HCT116 (cell line): ENCODE results near the gene ABTB2. TPM values are rescaled to one million over a fixed set of nuclear protein-coding genes. Genes with fewer than 3 reads are reported as not detected.

Source experiments
- ATAC-seq: fragments of 200-7000 bp; cut with Tn5 transposase; 2 replicates; pipeline ENCODE4 v1.9.1; 2020; ENCODE audit warnings: mild to moderate bottlenecking, moderate library complexity
- BruUV-seq: library from RNA; stranded (reverse); fragments of 400-500 nt; replicated peaks from 2 replicates; lab custom pipeline; 2021; lab: Mats Ljungman, UMichigan
- CTCF ChIA-PET: fragments of 300-600 bp; sonication (Branson Sonifier 250); formaldehyde crosslinking; loops from one replicate; lab custom pipeline; 2021; ENCODE audit warnings: antibody characterized with exemption; lab: Charles Lee
- POLR2A ChIA-PET: fragments of 300-600, 350-600 bp; sonication (Branson Sonifier 250); formaldehyde crosslinking; loops from one replicate; lab custom pipeline; 2021; ENCODE audit warnings: antibody characterized with exemption; lab: Charles Lee
- RAD21 ChIA-PET, 2 experiments: fragments of 300-600 bp; sonication (Branson Sonifier 250); formaldehyde crosslinking; loops; one replicate each; lab custom pipeline; 2023; ENCODE audit warnings: low total read pairs in 2 of 2; ENCODE audit not compliant: uncharacterized antibody in 2 of 2, unreplicated experiment in 2 of 2, low non-redundant PET in 1 of 2; lab: Charles Lee
- DNase-seq: peaks from one replicate; pipeline ENCODE4 v3.0.0-alpha.2; 2010; ENCODE audit warnings: low read depth, low spot score
- H2AFZ ChIP-seq: fragments of 200-600 bp; shearing (Covaris generic), sonication (generic); 2 replicates; pipeline ENCODE4 v1.6.1; 2017; ENCODE audit warnings: low read depth, mixed run types, mixed read lengths, antibody characterized with exemption, low read length; ENCODE audit not compliant: poor library complexity, severe bottlenecking
- H3K27ac ChIP-seq: 2 replicates; pipeline ENCODE4 v1.5.1; 2012; ENCODE audit warnings: low read depth, low read length
- H3K27me3 ChIP-seq: fragments of 200-600 bp; sonication (generic); 2 replicates; pipeline ENCODE4 v1.6.1; 2016; ENCODE audit warnings: mixed run types, low read length, mixed read lengths; ENCODE audit not compliant: insufficient read depth
- H3K36me3 ChIP-seq, 2 experiments: fragments of 200-500 bp in 1 of 2; fragments of 200-600 bp in 1 of 2; sonication (Bioruptor generic) in 1 of 2; sonication (generic) in 1 of 2; 2 replicates each; pipeline versions ENCODE4 v1.5.1 to v1.6.1; 2014 to 2016; ENCODE audit warnings: low read length in 2 of 2, inconsistent platforms in 1 of 2, mixed read lengths in 1 of 2, mixed run types in 1 of 2; ENCODE audit not compliant: insufficient read depth in 2 of 2, control insufficient read depth in 1 of 2
- H3K4me1 ChIP-seq, 2 experiments: fragments of 200-600 bp in 1 of 2; sonication (generic) in 1 of 2; 2 replicates each; pipeline versions ENCODE4 v1.5.1 to v1.6.1; 2012 to 2017; ENCODE audit warnings: low read length in 2 of 2, inconsistent platforms in 1 of 2, mild to moderate bottlenecking in 1 of 2, mixed read lengths in 1 of 2, mixed run types in 1 of 2, moderate library complexity in 1 of 2; ENCODE audit not compliant: insufficient read depth in 2 of 2, control insufficient read depth in 1 of 2
- H3K4me2 ChIP-seq: fragments of 200-600 bp; sonication (generic); 2 replicates; pipeline ENCODE4 v1.6.1; 2017; ENCODE audit warnings: mixed run types, low read length, mixed read lengths
- H3K4me3 ChIP-seq, 2 experiments: fragments of 200-600 bp in 1 of 2; sonication (generic) in 1 of 2; replicated peaks in 1 of 2; 2 replicates each; pipeline ENCODE4 v1.5.1; 2011 to 2016; ENCODE audit warnings: low read length in 2 of 2, control low read depth in 1 of 2, low read depth in 1 of 2, mild to moderate bottlenecking in 1 of 2, mixed read lengths in 1 of 2, mixed run types in 1 of 2
- H3K79me2 ChIP-seq: fragments of 200-600 bp; sonication (generic); 2 replicates; pipeline ENCODE4 v1.6.1; 2017; ENCODE audit warnings: mild to moderate bottlenecking, mixed run types, low read length, moderate library complexity, mixed read lengths; ENCODE audit not compliant: insufficient read depth
- H3K9ac ChIP-seq: fragments of 200-600 bp; sonication (generic); 2 replicates; pipeline ENCODE4 v1.6.1; 2016; ENCODE audit warnings: low read length, mixed read lengths
- H3K9me2 ChIP-seq: fragments of 200-600 bp; sonication (generic), shearing (Covaris generic); 2 replicates; pipeline ENCODE4 v1.6.1; 2017; ENCODE audit warnings: mixed run types, mild to moderate bottlenecking, moderate library complexity; ENCODE audit not compliant: insufficient read depth
- H3K9me3 ChIP-seq, 2 experiments: fragments of 200-500 bp in 1 of 2; fragments of 200-600 bp in 1 of 2; sonication (Bioruptor generic) in 1 of 2; sonication (generic) in 1 of 2; 2 replicates each; pipeline ENCODE4 v1.6.1; 2014 to 2017; ENCODE audit warnings: low read length in 2 of 2, mixed read lengths in 2 of 2, inconsistent platforms in 1 of 2, low read depth in 1 of 2, mild to moderate bottlenecking in 1 of 2, mixed run types in 1 of 2, moderate library complexity in 1 of 2; ENCODE audit not compliant: control insufficient read depth in 1 of 2, insufficient read depth in 1 of 2
- H4K20me1 ChIP-seq: fragments of 200-600 bp; sonication (generic), shearing (Covaris generic); 2 replicates; pipeline ENCODE4 v1.6.1; 2017; ENCODE audit warnings: mixed run types, mild to moderate bottlenecking, moderate library complexity; ENCODE audit not compliant: insufficient read depth
- ATF3 ChIP-seq: IDR thresholded peaks from 2 replicates; pipeline ENCODE4 v1.6.1; 2012
- CBX3 ChIP-seq: IDR thresholded peaks from 2 replicates; pipeline ENCODE4 v1.6.1; 2012; ENCODE audit warnings: low read depth
- ELF1 ChIP-seq: IDR thresholded peaks from 2 replicates; pipeline ENCODE4 v1.6.1; 2012; ENCODE audit warnings: low read depth, borderline replicate concordance
- RAD21 ChIP-seq: IDR thresholded peaks from 2 replicates; pipeline ENCODE4 v1.6.1; 2012; ENCODE audit warnings: low read depth, mild to moderate bottlenecking
- YY1 ChIP-seq: IDR thresholded peaks from 2 replicates; pipeline ENCODE4 v1.6.1; 2011; ENCODE audit warnings: low read length, low read depth, moderate library complexity, mild to moderate bottlenecking; ENCODE audit not compliant: insufficient replicate concordance; ENCODE audit errors: extremely low read depth
- ZNF274 ChIP-seq: fragments of 200-500 bp; sonication (Bioruptor generic); IDR thresholded peaks from 2 replicates; pipeline ENCODE4 v1.6.1; 2014; ENCODE audit warnings: mild to moderate bottlenecking, low read depth, low read length, inconsistent platforms
- intact Hi-C: fragments of 100-400 bp; cut with micrococcal nuclease; formaldehyde crosslinking; loops from 2 replicates; pipeline ENCODE4 v1.10.0; 2022
- total RNA-seq: library from RNA; stranded (reverse); gene quantifications from one replicate; pipeline ENCODE4 v1.2.1, GENCODE V29; 2021; ENCODE audit not compliant: unreplicated experiment
- TF ChIP-seq, protein P1 (sequence below): IDR thresholded peaks from 2 replicates; pipeline ENCODE4 v1.6.1; 2011; ENCODE audit warnings: mild to moderate bottlenecking, low read length, moderate library complexity; ENCODE audit not compliant: insufficient replicate concordance; ENCODE audit errors: extremely low read depth

The ABTB2 gene
- total RNA-seq, 1 experiment from 2014 or later: 6.8 TPM

- BruUV-seq: no TSS peak
These were observed 21.7 kb upstream of the ABTB2 start for GRCh38 chr11:34379539-34379938.

More at GRCh38 chr11:34379539-34379938, 21.7 kb upstream of the ABTB2 start:
- H3K4me1 ChIP-seq: peaks cover 0 to 7% of the 10 kb centered on the region in 2 experiments; a peak in 2 of 4 replicates
- H3K27me3 ChIP-seq: no peaks in the 10 kb centered on the region
- H3K79me2 ChIP-seq: no peaks in the 10 kb centered on the region
- intact Hi-C loops: loop anchor here (10.0 kb wide), 1 partner anchor 205 kb away; no protein-coding TSS in a partner anchor
- H2AFZ ChIP-seq: no peak overlapping the region
- no peaks in the 10 kb centered on the region for H3K9me2 ChIP-seq
- ATAC-seq (no peak), DNase-seq (no peak)
- H3K36me3 ChIP-seq: no peaks in the 10 kb centered on the region
- peaks cover 6 to 18% of the 10 kb centered on the region in 2 experiments; a peak in 3 of 4 replicates for H3K9me3 ChIP-seq
- TF ChIP-seq YY1 (no peak), RAD21 (no peak), ELF1 (no peak), ZNF274 (no peak), ATF3 (no peak), CBX3 (no peak)
- TF ChIP-seq, protein P1, sequence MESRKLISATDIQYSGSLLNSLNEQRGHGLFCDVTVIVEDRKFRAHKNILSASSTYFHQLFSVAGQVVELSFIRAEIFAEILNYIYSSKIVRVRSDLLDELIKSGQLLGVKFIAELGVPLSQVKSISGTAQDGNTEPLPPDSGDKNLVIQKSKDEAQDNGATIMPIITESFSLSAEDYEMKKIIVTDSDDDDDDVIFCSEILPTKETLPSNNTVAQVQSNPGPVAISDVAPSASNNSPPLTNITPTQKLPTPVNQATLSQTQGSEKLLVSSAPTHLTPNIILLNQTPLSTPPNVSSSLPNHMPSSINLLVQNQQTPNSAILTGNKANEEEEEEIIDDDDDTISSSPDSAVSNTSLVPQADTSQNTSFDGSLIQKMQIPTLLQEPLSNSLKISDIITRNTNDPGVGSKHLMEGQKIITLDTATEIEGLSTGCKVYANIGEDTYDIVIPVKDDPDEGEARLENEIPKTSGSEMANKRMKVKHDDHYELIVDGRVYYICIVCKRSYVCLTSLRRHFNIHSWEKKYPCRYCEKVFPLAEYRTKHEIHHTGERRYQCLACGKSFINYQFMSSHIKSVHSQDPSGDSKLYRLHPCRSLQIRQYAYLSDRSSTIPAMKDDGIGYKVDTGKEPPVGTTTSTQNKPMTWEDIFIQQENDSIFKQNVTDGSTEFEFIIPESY: no peak
- H3K27ac ChIP-seq: no peak overlapping the region
- ChIA-PET RAD21 (interaction anchor here in 1 of 2 experiments (0.6 kb wide), 1 partner anchor 78 kb away, joined by 13 read pairs; no protein-coding TSS in a partner anchor), POLR2A (interaction anchor here (0.7 kb wide), 1 partner anchor 1141 kb away, joined by 4 read pairs; no protein-coding TSS in a partner anchor), CTCF (no interaction called here)
- no peak overlapping the region for H3K4me2 ChIP-seq
- no peak overlapping the region for H3K9ac ChIP-seq
- no peaks in the 10 kb centered on the region for H4K20me1 ChIP-seq
- no peak overlapping the region for H3K4me3 ChIP-seq
